Islet of Langerhans (tissue), 1 donor: ENCODE data around the gene RUFY3.
"Not testable (repeated sequence)": the region's sequence is repeated elsewhere in the genome, so short reads cannot be mapped to it uniquely, and the experiment has no call there.

ENCODE experiments used
- FAIRE-seq: peaks from one replicate; lab custom pipeline; 2011; peaks lifted over from hg19 to GRCh38; lab: Jason Lieb, UNC

Gene RUFY3

GRCh38 chr4:70721747-70722146 is at the start of gene RUFY3:
Gene RUFY3, plus strand, starts transcription at chr4:70721964. Its CDS starts 610 bp downstream, at chr4:70722574.
- peak; percentile 99 for FAIRE-seq

- no peak for FAIRE-seq
These were observed 47.6 kb upstream of the RUFY3 start for GRCh38 chr4:70674191-70674590.

GRCh38 chr4:70674731-70675130 is 47.0 kb upstream of the RUFY3 start:
- no peak for FAIRE-seq

- FAIRE-seq = no peak
These were observed 45.1 kb upstream of the RUFY3 start for GRCh38 chr4:70676554-70677090.

GRCh38 chr4:70678383-70678999 is 43.3 kb upstream of the RUFY3 start:
- FAIRE-seq = no peak

- FAIRE-seq = no peak
These were observed 40.8 kb upstream of the RUFY3 start for GRCh38 chr4:70680934-70681333.

GRCh38 chr4:70681704-70682103 is 40.1 kb upstream of the RUFY3 start:
- FAIRE-seq = no peak

GRCh38 chr4:70682142-70682541 is 39.6 kb upstream of the RUFY3 start:
- FAIRE-seq = not testable (repeated sequence)

GRCh38 chr4:70687392-70687791 is 34.4 kb upstream of the RUFY3 start:
- no peak for FAIRE-seq

GRCh38 chr4:70687821-70688794 is 33.7 kb upstream of the RUFY3 start, which contains the start of gene UTP3:
Gene UTP3, plus strand, starts transcription at chr4:70688532. Its CDS starts 146 bp downstream, at chr4:70688678.
- peak; percentile 95 for FAIRE-seq

GRCh38 chr4:70688795-70689231 is 33.0 kb upstream of the RUFY3 start:
- no peak for FAIRE-seq

- FAIRE-seq = no peak
These were observed 30.1 kb upstream of the RUFY3 start for GRCh38 chr4:70691661-70692060.

- FAIRE-seq = not testable (repeated sequence)
These were observed 27.1 kb upstream of the RUFY3 start for GRCh38 chr4:70694633-70695032.

- FAIRE-seq = not testable (repeated sequence)
These were observed 23.3 kb upstream of the RUFY3 start for GRCh38 chr4:70698435-70698834.

- no peak for FAIRE-seq
These were observed 21.1 kb upstream of the RUFY3 start for GRCh38 chr4:70700712-70701111.

GRCh38 chr4:70701271-70701670 is 20.5 kb upstream of the RUFY3 start:
- FAIRE-seq = no peak

- FAIRE-seq = not testable (repeated sequence)
These were observed 19.2 kb upstream of the RUFY3 start for GRCh38 chr4:70702592-70702991.

- FAIRE-seq = peak; percentile 98
These were observed 18.0 kb upstream of the RUFY3 start for GRCh38 chr4:70703619-70704214.

GRCh38 chr4:70704215-70704930 is 17.4 kb upstream of the RUFY3 start:
- no peak for FAIRE-seq

- FAIRE-seq = no peak
These were observed 16.9 kb upstream of the RUFY3 start for GRCh38 chr4:70704931-70705182.

- no peak for FAIRE-seq
These were observed 16.4 kb upstream of the RUFY3 start for GRCh38 chr4:70705183-70706043.
